WI38 (cell line): ENCODE results near the gene RHPN2.
"Not testable (repeated sequence)": the region's sequence is repeated elsewhere in the genome, so short reads cannot be mapped to it uniquely, and the experiment has no call there.

ENCODE experiments used
- H3K4me3 ChIP-seq: 2 replicates; pipeline ENCODE4 v1.5.1; 2011; ENCODE audit warnings: low read depth, mild to moderate bottlenecking, control low read depth, low read length
- TF ChIP-seq, protein P1 (sequence below): IDR thresholded peaks from 2 replicates; pipeline ENCODE4 v1.5.1; 2012; ENCODE audit warnings: low read depth, mild to moderate bottlenecking, control low read depth, low read length

The RHPN2 gene

DNA sequence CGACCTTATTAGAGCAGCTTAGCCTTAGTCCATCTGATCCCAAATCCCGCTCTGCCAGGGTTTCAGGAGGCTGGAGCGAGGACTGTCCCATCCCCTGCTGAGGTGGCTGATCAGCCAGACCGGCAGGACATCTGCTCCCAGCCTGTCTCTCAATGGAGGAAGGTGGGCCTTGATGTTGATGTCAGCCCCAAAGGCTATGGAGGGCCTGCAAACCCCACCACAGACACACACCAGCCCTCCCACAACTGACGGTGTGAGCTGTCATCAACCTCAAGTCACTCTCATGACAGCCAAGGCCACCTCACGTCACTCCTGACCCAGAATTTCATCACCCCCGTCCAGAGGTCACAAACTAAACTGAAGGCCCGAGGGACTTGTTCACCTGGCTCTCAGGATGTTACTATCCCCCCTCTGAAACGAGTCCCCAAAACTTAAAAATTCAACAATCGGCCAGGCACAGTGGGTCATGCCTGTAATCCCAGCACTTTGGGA lies 25.5 kb downstream of the RHPN2 start:
- H3K4me3 ChIP-seq, result no peak overlapping the region
- TF ChIP-seq, protein P1, sequence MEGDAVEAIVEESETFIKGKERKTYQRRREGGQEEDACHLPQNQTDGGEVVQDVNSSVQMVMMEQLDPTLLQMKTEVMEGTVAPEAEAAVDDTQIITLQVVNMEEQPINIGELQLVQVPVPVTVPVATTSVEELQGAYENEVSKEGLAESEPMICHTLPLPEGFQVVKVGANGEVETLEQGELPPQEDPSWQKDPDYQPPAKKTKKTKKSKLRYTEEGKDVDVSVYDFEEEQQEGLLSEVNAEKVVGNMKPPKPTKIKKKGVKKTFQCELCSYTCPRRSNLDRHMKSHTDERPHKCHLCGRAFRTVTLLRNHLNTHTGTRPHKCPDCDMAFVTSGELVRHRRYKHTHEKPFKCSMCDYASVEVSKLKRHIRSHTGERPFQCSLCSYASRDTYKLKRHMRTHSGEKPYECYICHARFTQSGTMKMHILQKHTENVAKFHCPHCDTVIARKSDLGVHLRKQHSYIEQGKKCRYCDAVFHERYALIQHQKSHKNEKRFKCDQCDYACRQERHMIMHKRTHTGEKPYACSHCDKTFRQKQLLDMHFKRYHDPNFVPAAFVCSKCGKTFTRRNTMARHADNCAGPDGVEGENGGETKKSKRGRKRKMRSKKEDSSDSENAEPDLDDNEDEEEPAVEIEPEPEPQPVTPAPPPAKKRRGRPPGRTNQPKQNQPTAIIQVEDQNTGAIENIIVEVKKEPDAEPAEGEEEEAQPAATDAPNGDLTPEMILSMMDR, result no peak

DNA sequence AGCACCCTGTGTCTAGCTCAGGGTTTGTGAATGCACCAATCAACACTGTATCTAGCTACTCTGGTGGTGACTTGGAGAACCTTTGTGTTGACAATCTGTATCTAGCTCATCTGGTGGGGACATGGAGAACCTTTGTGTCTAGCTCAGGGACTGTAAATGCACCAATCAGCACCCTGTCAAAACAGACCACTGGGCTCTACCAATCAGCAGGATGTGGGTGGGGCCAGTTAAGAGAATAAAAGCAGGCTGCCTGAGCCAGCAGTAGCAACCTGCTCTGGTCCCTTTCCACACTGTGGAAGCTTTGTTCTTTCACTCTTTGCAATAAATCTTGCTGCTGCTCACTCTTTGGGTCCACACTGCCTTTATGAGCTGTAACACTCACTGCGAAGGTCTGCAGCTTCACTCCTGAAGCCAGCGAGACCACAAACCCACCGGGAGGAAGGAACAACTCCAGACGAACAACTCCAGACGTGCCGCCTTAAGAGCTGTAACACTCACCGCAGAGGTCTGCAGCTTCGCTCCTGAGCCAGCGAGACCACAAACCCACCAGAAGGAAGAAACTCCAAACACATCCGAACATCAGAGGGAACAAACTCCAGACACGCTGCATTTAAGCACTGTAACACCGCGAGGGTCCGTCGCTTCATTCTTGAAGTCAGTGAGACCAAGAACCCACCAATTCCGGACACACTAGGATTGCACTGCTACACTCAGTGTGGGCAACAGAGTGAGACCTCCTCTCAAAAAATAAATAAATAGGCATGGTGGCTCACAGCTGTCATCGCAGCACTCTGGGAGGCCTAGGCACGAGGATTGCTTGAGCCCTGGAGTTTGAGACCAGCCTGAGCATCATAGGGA lies 27.3 kb downstream of the RHPN2 start:
- H3K4me3 ChIP-seq, result not testable (repeated sequence)

DNA sequence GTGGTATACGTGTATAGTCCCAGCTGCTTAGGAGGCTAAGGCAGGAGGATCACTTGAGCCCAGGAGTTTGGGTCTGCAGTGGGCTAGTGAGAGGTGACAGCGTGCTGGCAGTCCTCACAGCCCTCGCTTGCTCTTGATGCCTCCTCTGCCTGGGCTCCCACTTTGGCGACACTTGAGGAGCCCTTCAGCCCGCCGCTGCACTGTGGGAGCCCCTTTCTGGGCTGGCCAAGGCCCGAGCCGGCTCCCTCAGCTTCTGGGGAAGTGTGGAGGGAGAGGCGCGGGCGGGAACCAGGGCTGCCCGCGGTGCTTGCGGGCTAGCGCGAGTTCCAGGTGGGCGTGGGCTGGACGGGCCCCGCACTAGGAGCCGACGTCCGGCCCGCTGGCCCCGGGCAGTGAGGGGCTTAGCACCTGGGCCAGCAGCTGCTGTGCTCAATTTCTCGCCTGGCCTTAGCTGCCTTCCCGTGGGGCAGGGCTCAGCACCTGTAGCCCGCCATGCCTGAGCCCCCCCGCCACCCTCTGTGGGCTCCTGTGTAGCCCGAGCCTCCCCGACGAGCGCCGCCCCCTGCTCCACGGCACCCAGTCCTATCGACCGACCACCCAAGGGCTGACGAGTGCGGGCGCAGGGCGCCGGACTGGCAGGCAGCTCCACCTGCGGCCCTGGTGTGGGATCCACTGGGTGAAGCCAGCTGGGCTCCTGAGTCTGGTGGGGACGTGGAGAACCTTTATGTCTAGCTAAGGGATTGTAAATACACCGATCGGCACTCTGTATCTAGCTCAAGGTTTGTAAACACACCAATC lies 28.1 kb downstream of the RHPN2 start:
- not testable (repeated sequence) for H3K4me3 ChIP-seq

DNA sequence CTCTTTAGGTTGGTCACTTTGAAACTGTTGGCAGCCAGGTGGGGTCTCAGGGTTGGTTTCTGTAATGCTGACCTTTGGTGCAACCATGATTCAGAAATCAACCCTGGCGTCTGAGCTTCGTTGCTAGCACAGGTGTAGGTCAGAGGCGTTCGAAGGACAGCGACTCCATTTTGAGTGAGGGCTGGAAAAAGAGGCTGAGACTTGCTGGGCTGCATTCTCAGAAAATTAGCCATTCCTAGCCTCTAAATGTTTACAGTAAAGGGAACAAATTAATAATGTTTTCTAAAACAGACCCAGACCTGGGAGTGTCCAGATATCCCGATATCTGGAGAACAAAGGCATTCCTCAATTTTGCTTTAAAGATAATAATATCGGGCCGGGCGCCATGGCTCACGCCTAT lies 29.2 kb downstream of the RHPN2 start:
- H3K4me3 ChIP-seq, result no peak overlapping the region
- TF ChIP-seq, protein P1, result no peak

DNA sequence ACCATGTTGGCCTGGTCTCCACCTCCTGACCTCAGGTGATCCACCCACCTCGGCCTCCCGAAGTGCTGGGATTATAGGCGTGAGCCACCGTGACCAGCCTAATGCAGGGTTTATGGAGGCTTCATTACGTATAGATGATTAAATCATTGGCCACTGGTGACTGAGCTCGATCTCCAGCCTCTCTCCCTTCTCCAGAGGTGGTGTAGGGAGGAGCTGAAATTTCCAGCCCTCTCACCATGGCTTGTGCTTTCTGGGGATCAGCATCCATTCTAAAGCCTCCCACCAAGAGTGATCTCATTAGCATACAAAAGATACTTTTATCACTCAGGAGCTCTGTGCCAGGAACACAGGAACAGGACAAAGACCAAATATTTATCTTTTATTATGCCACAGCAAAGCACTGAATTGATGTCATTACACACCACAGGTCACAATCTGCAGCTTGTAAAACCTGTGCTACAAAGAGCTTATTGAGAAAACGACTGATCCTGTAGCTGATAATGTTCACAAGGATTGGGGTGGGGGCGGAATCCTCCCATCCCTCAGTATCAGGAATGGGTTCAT lies 32.4 kb downstream of the RHPN2 start:
- H3K4me3 ChIP-seq, result no peak overlapping the region
- TF ChIP-seq, protein P1, result no peak

DNA sequence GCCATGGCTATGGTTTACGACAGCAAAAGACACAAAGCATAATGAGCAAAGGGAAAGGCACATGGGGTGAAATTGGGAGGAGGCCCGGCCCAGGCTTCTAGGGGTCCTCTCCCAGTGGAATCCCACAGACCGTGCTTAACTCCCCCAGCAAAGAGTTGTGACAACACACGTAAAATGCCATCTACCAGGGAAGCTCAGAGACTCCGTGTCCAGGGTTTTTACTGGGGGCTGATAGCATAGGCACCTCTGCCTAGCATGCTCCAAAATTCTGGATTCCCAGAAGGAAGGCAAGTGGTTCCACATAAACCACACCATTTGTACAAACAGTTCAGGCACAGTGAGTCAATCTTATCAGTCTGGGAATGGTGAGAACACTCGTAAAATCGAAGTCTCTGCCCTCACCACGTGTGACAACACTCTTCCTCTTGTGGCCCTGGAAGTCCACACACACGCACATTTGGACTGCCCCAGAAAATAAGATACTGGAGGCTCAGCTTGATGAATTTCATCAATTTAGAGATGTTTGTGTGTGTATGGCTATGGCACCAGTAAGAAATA lies 34.9 kb downstream of the RHPN2 start:
- TF ChIP-seq, protein P1, result no peak
- no peak overlapping the region for H3K4me3 ChIP-seq

DNA sequence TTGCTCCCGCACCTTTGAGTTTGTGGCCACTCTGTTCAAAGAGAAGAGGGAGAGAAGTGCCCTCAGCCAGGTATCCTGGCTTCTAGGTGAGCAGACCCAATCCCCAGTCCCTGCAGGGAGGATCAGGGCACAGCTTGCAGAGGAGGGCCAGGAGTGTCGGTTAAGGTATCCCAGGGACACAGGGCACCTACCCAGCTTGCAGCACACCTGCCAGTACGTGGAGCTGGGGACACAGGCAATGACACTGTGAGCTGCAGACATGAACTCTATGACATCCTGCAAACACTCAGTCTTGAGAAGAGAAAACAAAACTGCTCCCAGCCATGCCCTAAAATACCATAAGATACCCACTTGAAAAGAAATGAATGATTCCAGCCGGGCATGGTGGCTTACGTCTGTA lies 38.1 kb downstream of the RHPN2 start:
- not testable (repeated sequence) for H3K4me3 ChIP-seq

DNA sequence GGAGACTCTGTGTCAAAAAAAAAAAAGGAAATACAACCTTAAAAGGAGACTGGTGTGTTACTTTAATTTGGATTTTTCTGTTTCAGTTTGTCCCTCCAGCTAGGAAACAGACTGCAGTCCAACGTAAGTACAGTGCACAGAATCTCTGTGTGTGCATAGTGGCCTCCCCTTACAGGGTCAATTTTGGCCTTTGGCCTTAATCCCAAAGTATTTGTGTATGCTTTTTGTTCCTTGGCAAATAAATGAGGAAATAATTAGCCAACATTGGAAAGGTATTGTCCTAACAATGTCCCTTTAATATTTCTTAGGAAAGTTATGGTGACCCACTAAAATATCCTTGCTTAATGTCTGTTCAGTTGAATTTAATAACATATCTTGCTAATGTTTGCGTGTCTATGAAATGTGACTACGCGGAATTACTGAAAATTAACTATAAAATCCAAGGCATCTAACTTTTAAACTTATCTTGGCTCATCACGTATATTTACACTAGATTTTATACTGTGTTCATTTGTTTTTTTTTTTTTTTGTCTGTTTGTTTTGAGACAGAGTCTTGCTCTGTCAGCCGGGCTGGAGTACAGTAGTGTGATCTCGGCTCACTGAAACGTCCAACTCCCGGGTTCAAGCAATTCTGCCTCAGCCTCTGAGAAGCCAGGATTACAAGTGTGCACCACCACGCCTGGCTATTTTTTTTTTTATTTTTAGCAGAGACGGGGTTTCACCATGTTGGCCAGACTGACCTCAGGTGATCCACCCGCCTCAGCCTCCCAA lies 39.0 kb downstream of the RHPN2 start:
- not testable (repeated sequence) for H3K4me3 ChIP-seq
